CD4-positive, alpha-beta T cell treated with Interleukin-12 subunit alpha and Interleukin-12 subunit beta, for 1 hour (primary cell): ENCODE data around the gene FUT7.
A peak's percentile ranks its signal among the peaks of the same experiment; 100 is the strongest.

Experiments used
- DNase-seq: peaks from one replicate; pipeline ENCODE4 v3.0.0-alpha.2; 2020

Gene FUT7

GRCh38 chr9:137032858-137033257, 970 bp upstream of the FUT7 start:
- peak; percentile 35 for DNase-seq

GRCh38 chr9:137030538-137031527, 1.1 kb downstream of the FUT7 start:
- DNase-seq, result peak; percentile 52

GRCh38 chr9:137030006-137030405, 1.9 kb downstream of the FUT7 start:
- no peak for DNase-seq

- peak; percentile 71 for DNase-seq
Measured at GRCh38 chr9:137029058-137029936, 2.6 kb downstream of the FUT7 start.

- DNase-seq, result peak; percentile 81
Measured at GRCh38 chr9:137028263-137029057, 3.4 kb downstream of the FUT7 start.

- no peak for DNase-seq
Measured at GRCh38 chr9:137027369-137028262, 4.3 kb downstream of the FUT7 start, which contains the start of gene ABCA2. Gene ABCA2, minus strand, starts transcription at chr9:137028237. Its CDS starts 97 bp downstream, at chr9:137028140.

GRCh38 chr9:137026828-137027227, 5.1 kb downstream of the FUT7 start:
- DNase-seq, result no peak

- DNase-seq, result no peak
Measured at GRCh38 chr9:137026384-137026783, 5.5 kb downstream of the FUT7 start.

- DNase-seq, result no peak
Measured at GRCh38 chr9:137025517-137025966, 6.3 kb downstream of the FUT7 start.

- DNase-seq, result no peak
Measured at GRCh38 chr9:137023583-137023991, 8.3 kb downstream of the FUT7 start.

GRCh38 chr9:137023157-137023556, 8.7 kb downstream of the FUT7 start:
- no peak for DNase-seq

GRCh38 chr9:137022662-137023008, 9.3 kb downstream of the FUT7 start:
- DNase-seq, result no peak

GRCh38 chr9:137021979-137022661, 9.8 kb downstream of the FUT7 start:
- peak; percentile 76 for DNase-seq

GRCh38 chr9:137021568-137021978, 10.3 kb downstream of the FUT7 start:
- DNase-seq, result no peak

- no peak for DNase-seq
Measured at GRCh38 chr9:137020771-137021567, 10.9 kb downstream of the FUT7 start.

- no peak for DNase-seq
Measured at GRCh38 chr9:137019891-137020683, 11.8 kb downstream of the FUT7 start.

- no peak for DNase-seq
Measured at GRCh38 chr9:137018761-137019559, 12.9 kb downstream of the FUT7 start.

GRCh38 chr9:137017791-137018497, 13.9 kb downstream of the FUT7 start:
- DNase-seq, result no peak
